HG02973 (cell line): Measurements from ENCODE around the gene PHF21A.
A peak's percentile ranks its signal among the peaks of the same experiment; 100 is the strongest.

Source experiments
- ATAC-seq: cut with Tn5 transposase; IDR thresholded peaks from one replicate; pipeline ENCODE4 v1.9.1; 2021; ENCODE audit warnings: moderate library complexity; ENCODE audit not compliant: unreplicated experiment

The PHF21A gene

GRCh38 chr11:45924036-45924915 is 197.0 kb downstream of the PHF21A start:
- ATAC-seq = no peak

- no peak for ATAC-seq
Observed at GRCh38 chr11:45922425-45923082, 198.7 kb downstream of the PHF21A start, which contains the start of gene LARGE2. Gene LARGE2, plus strand, starts transcription at chr11:45922656. Its CDS starts 227 bp downstream, at chr11:45922883.

GRCh38 chr11:45921561-45922424 is 199.5 kb downstream of the PHF21A start:
- no peak for ATAC-seq

GRCh38 chr11:45920531-45921477 is 200.4 kb downstream of the PHF21A start:
- no peak for ATAC-seq

GRCh38 chr11:45919806-45920530 is 201.3 kb downstream of the PHF21A start:
- no peak for ATAC-seq

GRCh38 chr11:45918962-45919675 is 202.1 kb downstream of the PHF21A start:
- ATAC-seq = no peak

GRCh38 chr11:45918331-45918941 is 202.8 kb downstream of the PHF21A start:
- ATAC-seq = peak; percentile 30

- peak; percentile 84 for ATAC-seq
Observed at GRCh38 chr11:45917623-45918330, 203.5 kb downstream of the PHF21A start, which contains the start of gene PEX16. Gene PEX16, minus strand, starts transcription at chr11:45917877. Its CDS starts 66 bp downstream, at chr11:45917811.

GRCh38 chr11:45917286-45917622 is 204.0 kb downstream of the PHF21A start:
- ATAC-seq = peak; percentile 4

- ATAC-seq = no peak
Observed at GRCh38 chr11:45915446-45915845, 205.8 kb downstream of the PHF21A start.

GRCh38 chr11:45913942-45914635 is 207.2 kb downstream of the PHF21A start:
- ATAC-seq = no peak

- ATAC-seq = no peak
Observed at GRCh38 chr11:45913514-45913913, 207.7 kb downstream of the PHF21A start.

- ATAC-seq = no peak
Observed at GRCh38 chr11:45910623-45911022, 210.6 kb downstream of the PHF21A start.

- ATAC-seq = no peak
Observed at GRCh38 chr11:45909594-45910475, 211.4 kb downstream of the PHF21A start.

- ATAC-seq = no peak
Observed at GRCh38 chr11:45907911-45908370, 213.3 kb downstream of the PHF21A start.
